SK-N-SH (cell line): ENCODE measurements around the gene TBC1D30. TPM values are rescaled to one million over a fixed set of nuclear protein-coding genes. Genes with fewer than 3 reads are reported as not detected.
A peak's percentile ranks its signal among the peaks of the same experiment; 100 is the strongest.

Source experiments
- CTCF ChIA-PET: fragments of 300-600, 350-600 bp; formaldehyde crosslinking; extraction: SDS; loops from one replicate; lab custom pipeline; 2021; lab: Yijun Ruan, JAX
- POLR2A ChIA-PET: fragments of 350-600 bp; sonication (Branson Sonifier 250); formaldehyde crosslinking; extraction: SDS; loops from one replicate; lab custom pipeline; 2020; ENCODE audit warnings: antibody characterized with exemption, inconsistent platforms; lab: Yijun Ruan, JAX
- DNase-seq: peaks from one replicate; pipeline ENCODE4 v3.0.0; 2012
- H2AFZ ChIP-seq: fragments of 200-600 bp; sonication (generic); 2 replicates; pipeline ENCODE4 v1.8.1; 2016; ENCODE audit warnings: antibody characterized with exemption, mild to moderate bottlenecking, low read depth
- H3F3A ChIP-seq: fragments of 200-600 bp; sonication (generic); replicated peaks from 2 replicates; pipeline ENCODE3; 2016; ENCODE audit warnings: antibody characterized with exemption, mild to moderate bottlenecking; ENCODE audit not compliant: insufficient read depth
- H3K27ac ChIP-seq, 2 experiments: fragments of 200-500 bp in 1 of 2; fragments of 200-600 bp in 1 of 2; sonication (Bioruptor generic) in 1 of 2; sonication (generic), shearing (Covaris generic) in 1 of 2; 2 replicates each; pipeline versions ENCODE4 v1.5.1 to v1.6.1; 2014 to 2016; ENCODE audit warnings: low read depth in 2 of 2, inconsistent platforms in 1 of 2, low read length in 1 of 2, mild to moderate bottlenecking in 1 of 2, mixed read lengths in 1 of 2
- H3K27me3 ChIP-seq: fragments of 200-600 bp; sonication (generic), shearing (Covaris generic); 2 replicates; pipeline ENCODE4 v1.6.1; 2016; ENCODE audit warnings: mixed run types; ENCODE audit not compliant: insufficient read depth
- H3K36me3 ChIP-seq, 2 experiments: fragments of 200-500 bp in 1 of 2; fragments of 200-600 bp in 1 of 2; sonication (Bioruptor generic) in 1 of 2; sonication (generic) in 1 of 2; replicated peaks in 1 of 2; 2 replicates each; pipeline versions ENCODE3 to v1.5.1; 2014 to 2016; ENCODE audit warnings: low read length in 1 of 2, mild to moderate bottlenecking in 1 of 2; ENCODE audit not compliant: insufficient read depth in 2 of 2, control insufficient read depth in 1 of 2
- H3K4me1 ChIP-seq, 2 experiments: fragments of 200-500 bp in 1 of 2; fragments of 200-600 bp in 1 of 2; sonication (Bioruptor generic) in 1 of 2; sonication (generic), shearing (Covaris generic) in 1 of 2; 2 replicates each; pipeline versions ENCODE4 v1.5.1 to v1.6.1; 2014 to 2016; ENCODE audit warnings: low read depth in 1 of 2, low read length in 1 of 2, mixed run types in 1 of 2; ENCODE audit not compliant: insufficient read depth in 2 of 2, control insufficient read depth in 1 of 2
- H3K4me2 ChIP-seq: fragments of 200-600 bp; sonication (generic), shearing (Covaris generic); 2 replicates; pipeline ENCODE4 v1.6.1; 2017; ENCODE audit warnings: mixed run types
- H3K4me3 ChIP-seq, 2 experiments: fragments of 200-500 bp in 1 of 2; fragments of 200-600 bp in 1 of 2; sonication (Bioruptor generic) in 1 of 2; sonication (generic), shearing (Covaris generic) in 1 of 2; 2 replicates each; pipeline versions ENCODE4 v1.5.1 to v1.8.1; 2014 to 2016; ENCODE audit warnings: low read depth in 2 of 2, inconsistent platforms in 1 of 2, low read length in 1 of 2, mild to moderate bottlenecking in 1 of 2, mixed read lengths in 1 of 2, moderate library complexity in 1 of 2
- H3K79me2 ChIP-seq: fragments of 200-600 bp; sonication (generic); 2 replicates; pipeline ENCODE4 v1.8.1; 2017; ENCODE audit warnings: mild to moderate bottlenecking; ENCODE audit not compliant: insufficient read depth
- H3K9ac ChIP-seq: fragments of 200-600 bp; sonication (generic); 2 replicates; pipeline ENCODE4 v1.6.1; 2017; ENCODE audit warnings: mixed run types
- H3K9me2 ChIP-seq: fragments of 200-600 bp; sonication (generic); 2 replicates; pipeline ENCODE4 v1.6.1; 2017; ENCODE audit warnings: mixed run types
- H3K9me3 ChIP-seq: fragments of 200-600 bp; sonication (generic); 2 replicates; pipeline ENCODE4 v1.6.1; 2017; ENCODE audit warnings: mixed run types, mild to moderate bottlenecking, moderate library complexity
- H4K20me1 ChIP-seq: fragments of 200-600 bp; sonication (generic); 2 replicates; pipeline ENCODE4 v1.6.1; 2017; ENCODE audit warnings: mild to moderate bottlenecking, mixed run types; ENCODE audit not compliant: insufficient read depth
- CHD2 ChIP-seq: fragments of 150-350 bp; IDR thresholded peaks from 2 replicates; pipeline ENCODE4 v1.6.1; 2018; ENCODE audit warnings: low read length; ENCODE audit not compliant: partially characterized antibody
- CTCF ChIP-seq: fragments of 200-600 bp; sonication (generic); IDR thresholded peaks from 2 replicates; pipeline ENCODE4 v1.6.1; 2017; ENCODE audit warnings: antibody characterized with exemption, mild to moderate bottlenecking, moderate library complexity
- ELF1 ChIP-seq: IDR thresholded peaks from 2 replicates; pipeline ENCODE4 v1.4.0; 2012
- EP300 ChIP-seq, 2 experiments: IDR thresholded peaks; 2 replicates each; pipeline versions ENCODE4 v1.4.0 to v1.6.1; 2012; ENCODE audit warnings: borderline replicate concordance in 1 of 2, low read depth in 1 of 2, low read length in 1 of 2
- EZH2phosphoT487 ChIP-seq: fragments of 200-600 bp; sonication (generic); IDR thresholded peaks from 2 replicates; pipeline ENCODE4 v1.6.1; 2017; ENCODE audit warnings: low read depth, mixed run types, mild to moderate bottlenecking, antibody characterized with exemption, moderate library complexity, borderline replicate concordance
- FOXJ3 ChIP-seq: sonication (generic); formaldehyde crosslinking; IDR thresholded peaks from 2 replicates; pipeline ENCODE4 v1.5.1; 2020; ENCODE audit warnings: mild to moderate bottlenecking, missing genetic modification reagents
- NRF1 ChIP-seq: IDR thresholded peaks from 2 replicates; pipeline ENCODE4 v1.6.1; 2012; ENCODE audit warnings: low read depth, mild to moderate bottlenecking, low read length
- POLR2AphosphoS5 ChIP-seq: IDR thresholded peaks from 2 replicates; pipeline ENCODE4 v1.6.1; 2012; ENCODE audit warnings: low read depth, low read length
- RAD21 ChIP-seq: IDR thresholded peaks from 2 replicates; pipeline ENCODE4 v1.6.1; 2012; ENCODE audit warnings: mild to moderate bottlenecking, low read length
- RCOR1 ChIP-seq: fragments of 150-350 bp; IDR thresholded peaks from 2 replicates; pipeline ENCODE4 v1.6.1; 2017; ENCODE audit warnings: antibody characterized with exemption, low read length
- SIN3A ChIP-seq: IDR thresholded peaks from 2 replicates; pipeline ENCODE4 v1.6.1; 2012; ENCODE audit warnings: low read depth, mild to moderate bottlenecking, low read length, moderate library complexity, borderline replicate concordance
- TCF12 ChIP-seq: IDR thresholded peaks from 2 replicates; pipeline ENCODE4 v1.4.0; 2012
- YY1 ChIP-seq: IDR thresholded peaks from 2 replicates; pipeline ENCODE4 v1.4.0; 2012; ENCODE audit warnings: low read depth, mild to moderate bottlenecking
- WGBS: methylation state at CpG from one replicate; pipeline ENCODE4 v1.1.6; 2017; ENCODE audit warnings: low lambda C conversion rate; 5-methylcytosine and 5-hydroxymethylcytosine counted together
- polyA plus RNA-seq, 3 experiments: library from polyadenylated mRNA; depleted of rRNA; stranded (reverse); fragments of >200 nt; gene quantifications; 2 replicates each; pipeline ENCODE4 v1.2.3, GENCODE V29; 2012

TBC1D30 gene
- polyA plus RNA-seq, 1 of the 3 experiments (the other 2 are of a cell fraction): 0.23 TPM

GRCh38 chr12:64800640-64801039, 23.8 kb upstream of the TBC1D30 start:
- Histone ChIP-seq H3K36me3 (no peaks in the 10 kb centered on the region), H3K9me3 (no peaks in the 10 kb centered on the region), H3K27ac (no peak overlapping the region), H3K27me3 (peaks cover 17% of the 10 kb centered on the region; the same call in 1 of the 2 replicates), H3K9me2 (no peaks in the 10 kb centered on the region), H3F3A (peaks cover 5% of the 10 kb centered on the region), H3K4me3 (no peak overlapping the region), H3K9ac (no peak overlapping the region), H3K79me2 (no peaks in the 10 kb centered on the region), H3K4me1 (no peaks in the 10 kb centered on the region), H2AFZ (no peak overlapping the region), H3K4me2 (no peak overlapping the region), H4K20me1 (no peaks in the 10 kb centered on the region)
- TF ChIP-seq EZH2phosphoT487 (no peak), YY1 (no peak), TCF12 (no peak), SIN3A (no peak), EP300 (IDR thresholded peaks at IDR 0.05; ENCODE audit: borderline replicate concordance in 1 of 2, low read depth in 1 of 2, low read length in 1 of 2) (no peak), POLR2AphosphoS5 (no peak), FOXJ3 (CRISPR knock-in tag) (no peak), RCOR1 (no peak), CHD2 (no peak), ELF1 (no peak)
- DNase-seq: no peak
- ChIA-PET POLR2A (no interaction called here), CTCF (interaction anchor here (0.8 to 2.6 kb wide), 9 partner anchors 9 to 322 kb away, joined by 3 to 21 read pairs (median 10); no protein-coding TSS in a partner anchor)
- WGBS: 53% methylated on average over 5 of the region's 5 CpGs

- peak; percentile 31 for DNase-seq
- no peak overlapping the region for H3K4me2 ChIP-seq
- no peaks in the 10 kb centered on the region for H3K4me1 ChIP-seq
- peaks cover 5% of the 10 kb centered on the region for H3F3A ChIP-seq
- 53% methylated on average over 2 of the region's 2 CpGs for WGBS
- no peaks in the 10 kb centered on the region for H3K79me2 ChIP-seq
- H3K9me2 ChIP-seq: no peaks in the 10 kb centered on the region
- H3K4me3 ChIP-seq: no peak overlapping the region
- H4K20me1 ChIP-seq: no peaks in the 10 kb centered on the region
- H3K36me3 ChIP-seq: no peaks in the 10 kb centered on the region
- H3K9me3 ChIP-seq: no peaks in the 10 kb centered on the region
- H3K27ac ChIP-seq: no peak overlapping the region
- H3K9ac ChIP-seq: no peak overlapping the region
- TF ChIP-seq CTCF: peak; percentile 45
- TF ChIP-seq RAD21: peak; percentile 23; the same call in 1 of the 2 replicates
- no peak for TF ChIP-seq NRF1
- no peak overlapping the region for H2AFZ ChIP-seq
- POLR2A ChIA-PET: no interaction called here
- H3K27me3 ChIP-seq: peaks cover 17% of the 10 kb centered on the region; the same call in 1 of the 2 replicates
- CTCF ChIA-PET: interaction anchor here (0.7 to 2.6 kb wide), 42 partner anchors 8 to 1304 kb away, joined by 3 to 21 read pairs (median 5); partner anchors contain the start of genes LEMD3 and TBC1D30
Measured at GRCh38 chr12:64801381-64801780, 23.1 kb upstream of the TBC1D30 start.
